ENCODE data around the gene ILDR1.
A peak's percentile ranks its signal among the peaks of the same experiment; 100 is the strongest.

Gene ILDR1

DNA sequence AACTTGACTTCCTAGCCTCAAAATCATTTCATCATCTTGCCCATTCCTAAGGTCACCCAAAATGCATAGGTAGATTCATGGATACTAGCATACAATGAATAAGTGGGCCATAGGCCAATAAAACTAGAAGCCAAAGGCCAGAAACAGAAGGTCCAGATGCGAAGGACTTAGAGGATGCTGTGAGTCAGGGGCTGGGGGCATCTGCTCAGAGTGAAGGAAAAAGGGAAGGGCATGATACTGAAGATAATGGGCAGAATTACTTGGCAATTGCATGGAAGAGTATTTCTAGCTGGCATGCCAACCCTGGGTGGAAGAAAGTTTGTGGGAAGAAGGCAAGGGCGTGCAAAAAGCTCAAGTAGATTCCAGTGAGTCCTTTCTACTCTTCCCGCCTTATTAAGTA, 27.5 kb downstream of the ILDR1 start:
- no peak for DNase-seq

DNA sequence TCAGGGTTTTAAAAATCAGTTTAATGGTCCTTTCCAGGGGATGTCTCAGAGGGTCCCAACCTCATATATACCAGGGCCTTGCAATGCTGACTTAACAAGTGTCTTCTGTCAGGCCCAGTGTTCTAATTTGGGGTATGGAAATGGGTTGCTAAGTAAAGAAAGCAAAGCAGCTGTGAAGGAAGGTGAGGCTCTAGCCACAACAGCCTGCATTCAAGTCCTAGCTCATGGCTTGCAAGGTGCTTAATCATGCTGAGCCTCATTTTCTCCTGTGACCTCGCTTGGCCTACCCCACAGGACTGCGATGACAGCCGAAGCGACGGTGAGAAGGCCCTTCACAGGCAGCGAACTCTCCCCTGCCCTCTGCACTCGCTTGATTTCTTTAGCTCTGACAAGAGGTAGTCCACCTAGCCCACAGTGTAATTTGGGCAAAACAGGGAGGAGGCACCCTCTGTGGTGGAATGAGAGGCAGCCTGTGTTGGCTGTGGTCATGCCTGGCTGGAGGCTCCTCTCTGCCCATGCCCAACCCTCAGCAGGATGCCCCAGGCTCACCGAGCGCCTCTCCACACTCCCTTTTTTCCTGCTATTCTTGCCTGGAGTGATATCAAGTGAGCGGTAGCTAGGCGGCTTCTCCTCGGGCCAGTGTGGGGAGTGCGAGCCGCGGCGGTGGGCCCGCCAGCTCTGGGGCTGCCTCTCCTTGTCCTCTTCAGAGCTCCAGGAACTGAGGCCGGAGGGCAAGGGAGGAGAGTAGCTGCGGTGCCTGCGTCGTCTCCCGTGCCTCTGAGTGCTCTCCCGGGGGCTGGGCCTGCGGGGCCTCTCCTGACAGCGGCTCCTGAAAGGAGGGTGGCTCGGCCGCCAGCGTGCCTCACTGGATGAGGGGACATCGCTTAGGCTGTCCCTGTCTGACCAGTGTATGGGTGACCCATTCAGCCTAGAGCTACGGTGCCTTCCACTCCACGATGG, 29.2 kb downstream of the ILDR1 start:
- DNase-seq, result no peak

DNA sequence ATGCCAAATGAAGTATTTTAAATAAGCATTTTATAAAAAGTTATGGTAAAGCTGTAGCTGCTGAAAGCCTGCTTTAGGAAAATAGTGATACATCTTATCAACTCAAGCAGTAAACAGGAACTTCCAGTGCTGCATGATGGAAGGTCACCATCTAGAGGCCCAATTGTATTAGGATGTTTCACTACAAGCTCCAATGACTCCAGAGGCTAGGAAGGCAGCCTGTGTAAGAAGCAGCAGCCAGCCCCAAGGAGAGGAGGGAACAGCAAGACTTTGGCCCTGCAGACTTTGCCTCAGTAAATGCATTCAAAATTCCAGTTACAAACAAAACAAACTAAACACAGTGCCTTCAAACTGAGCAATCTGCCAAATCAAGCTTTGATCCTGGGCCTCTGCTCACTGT, 32.1 kb downstream of the ILDR1 start:
- no peak for DNase-seq

- DNase-seq, result no peak
Measured at GRCh38 chr3:121988146-121988545, 33.9 kb downstream of the ILDR1 start.

- no peak for DNase-seq
Measured at GRCh38 chr3:121985846-121986245, 36.2 kb downstream of the ILDR1 start.

DNA sequence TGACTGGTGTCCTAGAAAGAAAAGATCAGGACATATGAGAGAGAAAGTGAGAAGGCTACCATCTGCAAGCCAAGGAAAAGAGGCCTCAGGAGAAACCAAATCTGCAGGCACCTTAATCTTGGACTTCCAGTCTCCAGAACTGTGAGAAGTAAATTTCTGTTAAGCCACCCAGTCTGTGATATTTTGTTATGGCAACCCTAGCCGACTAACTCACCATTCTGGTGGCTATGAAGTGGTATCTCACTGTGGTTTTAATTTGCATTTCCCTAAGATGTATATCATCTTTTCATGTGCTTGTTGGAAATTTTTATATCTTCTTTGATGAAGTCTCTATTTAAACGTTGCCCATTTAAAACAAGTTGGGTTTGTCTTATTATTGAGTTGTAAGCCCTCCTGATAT, 40.6 kb downstream of the ILDR1 start:
- no peak for DNase-seq

DNA sequence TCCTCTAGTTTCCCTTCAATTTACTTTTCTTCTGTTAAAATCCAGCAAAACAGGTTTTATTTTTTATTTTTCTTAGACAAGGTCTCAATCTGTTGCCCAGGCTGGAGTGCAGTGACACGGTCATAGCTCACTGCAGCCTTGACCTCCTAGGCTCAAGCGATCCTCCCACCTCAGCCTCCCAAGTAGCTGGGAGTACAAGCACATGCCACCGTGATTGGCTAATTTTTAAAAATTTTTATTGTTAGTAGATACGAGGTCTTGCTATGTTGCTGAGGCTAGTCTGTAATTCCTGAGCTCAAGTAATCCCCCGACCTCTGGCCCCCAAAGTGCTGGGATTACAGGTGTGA, 41.6 kb downstream of the ILDR1 start:
- no peak for DNase-seq

DNA sequence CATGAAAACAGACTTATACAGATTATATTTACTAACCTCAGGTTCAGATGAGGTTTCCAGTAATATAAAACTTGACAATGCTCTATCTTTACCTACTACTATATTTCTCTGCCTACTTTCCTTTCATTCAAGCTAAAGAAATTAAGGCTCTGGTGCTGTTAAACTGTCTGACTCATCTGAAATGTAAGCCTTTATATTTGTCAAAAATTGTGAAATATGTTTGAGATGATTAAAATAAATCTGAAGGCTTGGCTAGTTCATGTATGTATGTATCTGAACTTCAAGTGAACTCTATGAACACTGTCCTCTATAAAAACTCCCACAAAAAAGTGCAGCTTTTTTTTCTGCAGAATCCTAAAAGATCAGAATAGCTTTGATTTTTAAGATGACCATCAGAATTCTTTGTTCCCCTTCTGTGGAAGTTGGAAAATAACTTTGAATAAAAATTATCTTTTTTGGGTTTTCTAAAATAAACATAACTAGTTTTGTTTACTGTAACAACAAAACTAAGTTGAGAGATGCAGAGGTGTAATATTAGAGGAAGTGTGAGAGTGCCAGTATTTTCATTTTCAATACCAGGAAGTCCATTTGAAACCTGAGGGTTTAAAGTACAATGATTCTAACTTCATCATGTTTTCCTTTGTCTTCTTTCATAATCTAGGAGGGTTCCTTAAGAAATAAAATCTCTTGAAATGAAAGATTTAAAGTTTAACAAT, 42.2 kb downstream of the ILDR1 start:
- no peak for DNase-seq

DNA sequence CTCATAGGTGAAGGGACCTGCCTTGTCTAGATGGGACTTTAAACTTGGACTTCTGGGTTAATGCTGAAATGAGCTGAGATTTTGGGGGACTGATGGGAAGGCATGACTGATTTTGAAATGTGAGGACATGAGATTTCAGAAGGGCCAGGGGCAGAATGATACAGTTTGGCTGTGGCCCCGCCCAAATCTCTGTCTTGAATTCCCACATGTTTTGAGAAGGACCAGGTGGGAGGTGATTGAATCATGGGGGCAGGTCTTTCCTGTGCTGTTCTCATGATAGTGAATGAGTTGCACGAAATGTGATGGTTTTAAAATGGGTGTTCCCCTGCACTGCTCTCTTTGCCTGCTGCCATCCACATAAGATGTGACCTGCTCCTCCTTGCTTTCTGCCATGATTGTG, 42.8 kb downstream of the ILDR1 start:
- no peak for DNase-seq

GRCh38 chr3:121976727-121977126, 45.3 kb downstream of the ILDR1 start:
- DNase-seq, result no peak

DNA sequence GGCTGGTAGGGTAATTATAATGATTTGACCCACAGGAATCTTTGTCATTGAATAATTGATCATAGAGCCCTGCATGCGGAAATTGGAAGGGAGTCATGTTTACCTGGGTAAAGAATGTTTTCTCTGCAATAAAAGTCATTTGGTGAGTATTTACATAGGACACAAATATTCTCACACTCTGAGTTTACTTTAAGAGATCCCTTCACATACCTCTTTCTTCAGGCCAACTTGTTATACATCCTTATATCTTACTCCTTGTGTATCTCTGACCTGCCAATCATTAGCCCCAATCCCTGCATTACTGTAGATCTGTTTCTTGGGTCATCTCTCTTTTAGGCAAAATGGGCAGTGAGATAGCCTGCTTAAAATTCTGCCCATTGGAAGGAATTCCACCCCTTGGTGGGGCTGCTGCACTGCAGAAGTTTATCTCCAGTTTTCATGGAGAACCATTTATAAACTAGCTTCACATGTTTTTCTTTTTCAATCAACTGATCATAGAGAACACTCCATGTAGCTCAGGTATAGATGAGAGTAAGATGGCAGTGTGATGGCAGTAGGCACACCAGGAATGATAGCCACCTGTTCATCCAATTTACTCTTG, 46.2 kb downstream of the ILDR1 start:
- DNase-seq, result no peak

- no peak for DNase-seq
Measured at GRCh38 chr3:121974601-121975111, 47.4 kb downstream of the ILDR1 start.

GRCh38 chr3:121970047-121970446, 52.0 kb downstream of the ILDR1 start:
- DNase-seq, result no peak

- DNase-seq, result no peak
Measured at GRCh38 chr3:121969631-121970030, 52.4 kb downstream of the ILDR1 start.

GRCh38 chr3:121963608-121964007, 58.4 kb downstream of the ILDR1 start:
- no peak for DNase-seq

- DNase-seq, result no peak
Measured at GRCh38 chr3:121962443-121962842, 59.6 kb downstream of the ILDR1 start.

DNA sequence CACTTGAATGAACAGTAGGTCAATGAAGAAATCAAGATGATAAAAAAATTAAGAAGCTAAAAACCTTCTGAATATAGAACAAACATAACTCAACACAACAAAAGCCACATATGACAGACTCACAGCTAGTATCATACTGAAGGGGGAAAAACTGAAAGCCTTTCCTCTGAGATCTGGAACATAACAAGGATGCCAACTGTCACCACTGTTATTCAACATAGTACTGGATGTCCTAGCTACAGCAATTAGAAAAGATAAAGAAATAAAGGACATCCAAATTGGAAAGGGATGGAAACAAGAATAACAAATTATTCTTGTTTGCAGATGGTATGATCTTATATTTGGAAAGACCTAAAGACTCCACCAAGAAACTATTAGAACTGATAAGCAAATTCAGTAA, 60.8 kb downstream of the ILDR1 start:
- no peak for DNase-seq

GRCh38 chr3:121958801-121959200, 63.2 kb downstream of the ILDR1 start:
- DNase-seq, result no peak

DNA sequence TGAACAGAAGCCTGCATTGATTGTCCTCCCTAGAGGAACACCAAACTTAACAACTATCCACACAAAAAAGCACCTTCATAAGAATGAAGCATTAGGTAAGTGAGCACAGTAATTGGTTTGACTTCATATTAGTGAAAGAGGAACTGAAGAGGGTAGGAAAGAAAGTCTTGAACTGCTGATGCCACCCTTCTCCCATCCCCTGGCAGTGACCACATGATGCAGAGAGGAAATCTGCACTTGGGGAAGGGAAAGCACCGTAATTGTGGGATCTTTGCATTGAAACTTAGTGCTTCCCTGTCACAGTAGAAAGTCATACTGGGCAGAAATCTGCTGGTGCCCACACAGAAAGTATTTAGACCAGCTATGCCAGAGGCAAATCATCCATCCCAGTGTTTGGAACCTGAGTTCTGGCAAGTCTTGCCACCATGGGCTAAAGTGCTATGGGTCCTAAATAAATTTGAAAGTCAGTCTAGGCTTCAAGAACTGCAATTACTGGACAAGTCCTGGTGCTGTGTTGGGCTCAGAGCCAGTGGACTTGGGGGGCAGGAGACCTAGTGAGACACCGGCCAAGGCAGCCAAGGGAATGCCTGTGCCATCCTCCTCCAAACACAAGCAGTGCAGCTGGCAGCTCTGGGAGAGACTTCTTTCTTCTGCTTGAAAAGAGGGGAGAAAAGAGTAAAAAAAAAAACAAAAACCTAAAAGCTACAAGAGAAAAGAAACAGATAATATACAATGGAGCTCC, 64.2 kb downstream of the ILDR1 start:
- DNase-seq, result peak in 16 of 56 donors; percentile 0 to 42 (median 5)

DNA sequence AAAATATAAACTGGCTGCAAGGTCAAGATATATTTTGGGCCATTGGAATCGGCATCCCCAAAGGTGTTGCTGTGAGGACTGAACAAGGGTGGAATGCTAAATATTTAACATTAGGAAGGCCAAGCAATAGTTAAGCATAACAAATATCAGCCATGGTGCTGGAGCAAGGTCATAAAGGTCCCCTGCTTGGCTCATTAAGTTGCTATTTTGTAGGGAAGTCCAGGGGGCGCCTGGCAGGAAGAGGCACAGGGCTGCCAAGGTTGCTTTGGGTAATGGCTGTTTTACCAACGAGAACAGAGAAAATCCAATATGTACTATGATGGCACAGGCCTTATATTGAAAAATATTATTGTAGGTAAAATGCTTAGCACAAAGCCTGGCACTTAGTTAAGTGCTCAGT, 65.7 kb downstream of the ILDR1 start:
- DNase-seq, result no peak

DNA sequence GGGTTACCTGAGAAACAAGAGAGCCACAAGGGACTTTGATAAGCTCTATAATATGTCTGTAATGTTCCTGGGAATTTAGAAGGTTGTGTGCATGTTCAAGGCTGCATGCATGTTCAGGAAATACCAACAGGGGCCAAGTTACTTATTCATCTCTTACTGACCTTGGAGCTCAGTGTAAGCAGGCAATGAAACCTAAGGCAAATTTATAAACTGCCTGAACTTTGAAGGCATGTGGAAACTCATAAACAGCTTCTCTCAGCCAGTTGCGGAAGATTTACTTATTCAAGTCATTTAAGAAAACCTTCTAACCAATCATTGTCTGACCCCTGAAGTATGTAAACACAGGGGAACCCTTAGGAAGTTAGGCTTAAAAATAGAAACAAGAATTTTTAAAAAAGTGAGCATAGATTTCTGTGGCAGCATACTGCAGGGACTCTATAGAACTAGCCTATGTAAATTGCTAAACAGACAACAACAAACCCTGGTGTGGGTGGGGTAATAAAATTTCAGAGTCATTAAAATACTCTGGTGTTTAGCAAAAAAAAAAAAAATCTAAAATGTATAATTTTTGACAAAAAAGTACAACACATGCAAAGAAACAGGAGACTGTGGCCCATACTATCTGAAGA, 70.6 kb downstream of the ILDR1 start:
- DNase-seq, result no peak
